NCI-H524 treated with DMSO at 0.1 percent for 48 hours (cell line): ENCODE data around the gene PPA2.
A peak's percentile ranks its signal among the peaks of the same experiment; 100 is the strongest.

Experiments used
- DNase-seq: peaks from one replicate; lab custom pipeline; 2025; lab: John Stamatoyannopoulos, UW

Gene PPA2

GRCh38 chr4:105389167-105389566 is 84.7 kb downstream of the PPA2 start:
- DNase-seq = no peak

GRCh38 chr4:105387466-105387865 is 86.4 kb downstream of the PPA2 start:
- DNase-seq = no peak

- DNase-seq = no peak
Observed at GRCh38 chr4:105386012-105386411, 87.8 kb downstream of the PPA2 start.

- DNase-seq = no peak
Observed at GRCh38 chr4:105374071-105374470, 99.8 kb downstream of the PPA2 start.

- no peak for DNase-seq
Observed at GRCh38 chr4:105373324-105373723, 100.5 kb downstream of the PPA2 start.

- no peak for DNase-seq
Observed at GRCh38 chr4:105369988-105370387, 103.9 kb downstream of the PPA2 start.

GRCh38 chr4:105361053-105361452 is 112.8 kb downstream of the PPA2 start:
- DNase-seq = no peak

GRCh38 chr4:105357258-105357980 is 116.4 kb downstream of the PPA2 start:
- no peak for DNase-seq

- DNase-seq = no peak
Observed at GRCh38 chr4:105356194-105356593, 117.7 kb downstream of the PPA2 start.

- DNase-seq = no peak
Observed at GRCh38 chr4:105352826-105353225, 121.0 kb downstream of the PPA2 start.

GRCh38 chr4:105351861-105352260 is 122.0 kb downstream of the PPA2 start:
- DNase-seq = no peak

- no peak for DNase-seq
Observed at GRCh38 chr4:105350859-105351490, 122.9 kb downstream of the PPA2 start.

- no peak for DNase-seq
Observed at GRCh38 chr4:105348719-105349118, 125.1 kb downstream of the PPA2 start.

GRCh38 chr4:105346869-105347268 is 127.0 kb downstream of the PPA2 start:
- DNase-seq = no peak

- DNase-seq = no peak
Observed at GRCh38 chr4:105345838-105346237, 128.0 kb downstream of the PPA2 start.

- no peak for DNase-seq
Observed at GRCh38 chr4:105345358-105345757, 128.5 kb downstream of the PPA2 start.

GRCh38 chr4:105344141-105344540 is 129.7 kb downstream of the PPA2 start:
- no peak for DNase-seq

- peak; percentile 73 for DNase-seq
Observed at GRCh38 chr4:105343146-105343931, 130.5 kb downstream of the PPA2 start.

- no peak for DNase-seq
Observed at GRCh38 chr4:105329081-105329480, 144.8 kb downstream of the PPA2 start.

GRCh38 chr4:105327956-105328355 is 145.9 kb downstream of the PPA2 start:
- DNase-seq = no peak

GRCh38 chr4:105327222-105327621 is 146.6 kb downstream of the PPA2 start:
- no peak for DNase-seq
